A549 treated with dexamethasone at 1 μM for 4 hours (cell line): ENCODE data around the gene TMED4. TPM values are rescaled to one million over a fixed set of nuclear protein-coding genes. Genes with fewer than 3 reads are reported as not detected.

Source experiments
- total RNA-seq: library from RNA; stranded (reverse); fragments of 200-300 nt; extraction: Qiagen RNA extraction; gene quantifications from 5 replicates; pipeline ENCODE4 v1.2.3, GENCODE V29; 2022

TMED4 gene
- total RNA-seq: 46.4 to 52.2 TPM (median 47.9 TPM) in 5 replicates

GRCh38 chr7:44581879-44582603 lies at the start of gene TMED4:
TMED4 (minus strand) TSS chr7:44582231; CDS start chr7:44582206, 25 bp downstream.

GRCh38 chr7:44606341-44607140 lies 24.5 kb upstream of the TMED4 start, which contains the start of gene OGDH:
OGDH (plus strand) TSS chr7:44606627; CDS start chr7:44624344, 17,717 bp downstream.

GRCh38 chr7:44573464-44574286 lies 8.4 kb downstream of the TMED4 start, which contains the start of gene DDX56:
DDX56 (minus strand) TSS chr7:44573908; CDS start chr7:44573895, 13 bp downstream.

GRCh38 chr7:44541028-44541869 lies 40.8 kb downstream of the TMED4 start, which contains the start of gene NPC1L1:
NPC1L1 (minus strand) TSS chr7:44541330; CDS start chr7:44541259, 71 bp downstream.

Other genes with a start within 250 kb of the TMED4 start
- gene NUDCD3, start 91.6 kb downstream of the TMED4 start, total RNA-seq: 45.8 to 63.0 TPM (median 56.1 TPM) in 5 replicates
- gene NPC1L1, start 40.9 kb downstream of the TMED4 start, total RNA-seq: 0.06 to 0.12 TPM (median 0.09 TPM) in 5 replicates
- 105 to 126 TPM (median 106 TPM) in 5 replicates for gene DDX56, start 8.3 kb downstream of the TMED4 start, total RNA-seq
- 23.1 to 36.4 TPM (median 35.2 TPM) in 5 replicates for gene OGDH, start 24.4 kb upstream of the TMED4 start, total RNA-seq
- 17.8 to 37.3 TPM (median 33.8 TPM) in 5 replicates for gene ZMIZ2, start 166.6 kb upstream of the TMED4 start, total RNA-seq
- 4,600 to 6,021 TPM (median 4,808 TPM) in 5 replicates for gene PPIA, start 214.4 kb upstream of the TMED4 start, total RNA-seq